Tibial nerve (tissue), 4 donors: ENCODE results near the gene USP36. TPM values are rescaled to one million over a fixed set of nuclear protein-coding genes. Genes with fewer than 3 reads are reported as not detected.

ENCODE experiments used
- DNase-seq, 2 donors: peaks; one replicate each; pipeline ENCODE4 v3.0.0-alpha.2; 2019; ENCODE audit warnings: low spot score in 2 of 2
- H3K27ac ChIP-seq, 4 donors: fragments of 200-600 bp; sonication (generic) in 3 of 4; one replicate each; pipeline ENCODE4 v1.5.1; 2017 to 2019; ENCODE audit warnings: mild to moderate bottlenecking in 1 of 4
- H3K27me3 ChIP-seq, 2 donors: fragments of 200-600 bp; sonication (generic) in 1 of 2; one replicate each; pipeline versions ENCODE4 v1.5.1 to v1.6.0; 2017 to 2019
- H3K36me3 ChIP-seq, 3 donors: fragments of 200-600 bp; sonication (generic); one replicate each; pipeline ENCODE4 v1.5.1; 2018 to 2019
- H3K4me1 ChIP-seq, 4 donors: fragments of 200-600 bp; sonication (generic) in 3 of 4; one replicate each; pipeline ENCODE4 v1.5.1; 2017 to 2019
- H3K4me3 ChIP-seq, 4 donors: fragments of 200-600 bp; sonication (generic) in 3 of 4; one replicate each; pipeline ENCODE4 v1.5.1; 2017 to 2019; ENCODE audit warnings: mild to moderate bottlenecking in 1 of 4, moderate library complexity in 1 of 4
- H3K9me3 ChIP-seq, 4 donors: fragments of 200-600 bp; sonication (generic) in 3 of 4; one replicate each; pipeline ENCODE4 v1.5.1; 2017 to 2019
- CTCF ChIP-seq, 5 experiments: fragments of 200-600 bp in 3 of 5; fragments of 450-650 bp in 2 of 5; sonication (generic) in 3 of 5; IDR thresholded peaks; one replicate each; pipeline ENCODE4 v1.5.1; 2016 to 2019; ENCODE audit warnings: antibody characterized with exemption in 5 of 5, mild to moderate bottlenecking in 3 of 5, moderate library complexity in 2 of 5
- EP300 ChIP-seq, 2 donors: sonication (generic); formaldehyde crosslinking; IDR thresholded peaks; one replicate each; pipeline ENCODE4 v1.6.1; 2017; ENCODE audit warnings: antibody characterized with exemption in 2 of 2, mild to moderate bottlenecking in 1 of 2
- POLR2A ChIP-seq, 2 donors: fragments of 450-650 bp; IDR thresholded peaks; one replicate each; pipeline ENCODE4 v1.6.1; 2017; ENCODE audit warnings: antibody characterized with exemption in 2 of 2, mild to moderate bottlenecking in 2 of 2, moderate library complexity in 2 of 2
- WGBS, 2 donors: methylation state at CpG; one replicate each; pipeline ENCODE4 v1.1.5; 2018; 5-methylcytosine and 5-hydroxymethylcytosine counted together
- total RNA-seq, 4 donors: library from RNA; depleted of rRNA; stranded (reverse); fragments of >200 nt; gene quantifications; one replicate each; pipeline ENCODE4 v1.1.0, GENCODE V29; 2016

USP36 gene
- total RNA-seq, 4 donors from 2014 or later = 50.9 to 64.9 (median 59.9) TPM

- Histone ChIP-seq H3K27me3 (no peaks in the 10 kb centered on the region), H3K36me3 (peaks cover 7 to 91% (median 8%) of the 10 kb centered on the region in 3 donors), H3K27ac (no peak overlapping the region), H3K4me1 (peaks cover 0 to 12% (median 0%) of the 10 kb centered on the region in 4 donors), H3K4me3 (no peak overlapping the region), H3K9me3 (no peaks in the 10 kb centered on the region)
- no peak for TF ChIP-seq POLR2A (IDR thresholded peaks at IDR 0.05)
- no peak for TF ChIP-seq EP300 (IDR thresholded peaks at IDR 0.05)
- TF ChIP-seq CTCF (IDR thresholded peaks at IDR 0.05) = no peak
- DNase-seq = no peak
- WGBS, 2 donors = 78 to 85% methylated on average over 27 to 30 of the region's 30 CpGs
Observed at GRCh38 chr17:78802008-78802407, 38.6 kb downstream of the USP36 start.

GRCh38 chr17:78800132-78800931, 40.3 kb downstream of the USP36 start:
- no peak for DNase-seq
- Histone ChIP-seq H3K9me3 (no peaks in the 10 kb centered on the region), H3K27me3 (no peaks in the 10 kb centered on the region), H3K4me3 (no peak overlapping the region), H3K4me1 (peaks cover 0 to 7% (median 0%) of the 10 kb centered on the region in 4 donors), H3K36me3 (peaks cover 7 to 91% (median 17%) of the 10 kb centered on the region in 3 donors), H3K27ac (peak overlapping the region in 1 of 4 donors; percentile 21)
- TF ChIP-seq POLR2A (IDR thresholded peaks at IDR 0.05) = no peak
- no peak for TF ChIP-seq EP300 (IDR thresholded peaks at IDR 0.05)
- TF ChIP-seq CTCF (IDR thresholded peaks at IDR 0.05) = no peak
- 90 to 92% methylated on average over 18 of the region's 18 CpGs for WGBS, 2 donors

GRCh38 chr17:78798695-78799559, 41.7 kb downstream of the USP36 start:
- WGBS, 2 donors = 77 to 80% methylated on average over 33 of the region's 33 CpGs
- TF ChIP-seq CTCF (IDR thresholded peaks at IDR 0.05) (peak; percentile 25 to 50 (median 33)), POLR2A (IDR thresholded peaks at IDR 0.05) (no peak)
- no peaks in the 10 kb centered on the region for H3K9me3 ChIP-seq
- H3K4me3 ChIP-seq = no peak overlapping the region
- H3K27ac ChIP-seq = peak overlapping the region in 2 of 4 donors; percentile 30 to 46
- no peaks in the 10 kb centered on the region for H3K4me1 ChIP-seq
- peaks cover 7 to 95% (median 20%) of the 10 kb centered on the region in 3 donors for H3K36me3 ChIP-seq
- H3K27me3 ChIP-seq = no peaks in the 10 kb centered on the region
- no peak for DNase-seq

GRCh38 chr17:78797691-78798585, 42.7 kb downstream of the USP36 start:
- no peak for DNase-seq
- no peak overlapping the region for H3K4me3 ChIP-seq
- no peaks in the 10 kb centered on the region for H3K9me3 ChIP-seq
- no peaks in the 10 kb centered on the region for H3K4me1 ChIP-seq
- H3K27me3 ChIP-seq = no peaks in the 10 kb centered on the region
- TF ChIP-seq POLR2A (IDR thresholded peaks at IDR 0.05) (no peak), CTCF (IDR thresholded peaks at IDR 0.05) (no peak), EP300 (IDR thresholded peaks at IDR 0.05) (no peak)
- WGBS, 2 donors = 81 to 84% methylated on average over 24 to 27 of the region's 28 CpGs
- peak overlapping the region in 2 of 4 donors; percentile 33 to 42 for H3K27ac ChIP-seq
- peaks cover 3 to 95% (median 15%) of the 10 kb centered on the region in 3 donors for H3K36me3 ChIP-seq
